ENCODE data around the gene ITIH4. TPM values are rescaled to one million over a fixed set of nuclear protein-coding genes. Genes with fewer than 3 reads are reported as not detected.

Gene ITIH4
- total RNA-seq, 2 donors from 2014 or later: 2.1 to 7.3 TPM

DNA sequence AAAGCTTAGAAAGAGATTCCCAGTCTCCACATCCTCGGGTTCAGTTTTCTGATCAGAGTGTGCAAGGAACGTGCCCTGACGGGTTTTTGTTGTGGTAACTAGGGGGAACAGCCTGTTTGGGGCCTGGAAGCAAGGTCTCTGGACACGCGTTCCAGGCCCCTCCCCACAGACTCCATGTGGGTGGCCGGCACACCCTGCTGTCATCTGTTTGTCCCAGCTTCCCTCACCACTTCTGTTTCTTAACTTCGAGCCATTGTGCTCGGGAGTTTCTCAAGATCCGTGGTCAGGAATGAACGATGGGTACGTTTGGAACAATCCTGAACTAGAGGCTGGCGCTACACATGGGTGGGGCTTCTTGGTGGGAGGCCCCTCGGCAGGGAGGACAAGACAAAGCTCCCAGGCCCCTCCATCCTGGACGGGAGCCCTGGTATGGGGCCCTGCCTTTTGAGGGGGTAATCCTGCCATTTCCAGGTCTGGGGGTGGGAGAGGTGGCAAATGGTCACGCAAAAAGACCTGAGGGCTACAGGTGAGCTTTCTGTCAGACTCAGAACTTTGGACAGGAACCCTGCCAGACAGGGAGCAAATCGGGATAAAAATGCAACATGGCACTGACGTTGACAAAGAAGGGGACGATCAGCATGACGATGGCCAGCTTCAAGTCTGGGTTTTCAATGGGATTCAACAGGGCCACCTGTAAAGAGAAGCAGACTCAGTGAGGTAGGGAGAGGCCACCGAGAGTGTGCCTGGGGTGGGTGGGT, 12.8 kb upstream of the ITIH4 start:
- Histone ChIP-seq H3K9ac (ENCODE audit: low read depth in 2 of 2, low read length in 2 of 2) (no peak overlapping the region), H3K9me3 (no peaks in the 10 kb centered on the region), H3K36me3 (no peaks in the 10 kb centered on the region), H3K27ac (no peak overlapping the region), H3K4me1 (no peaks in the 10 kb centered on the region), H3K27me3 (no peaks in the 10 kb centered on the region), H3K4me3 (no peak overlapping the region)
- intact Hi-C loops (cut with DNase I): no loop called here
- TF ChIP-seq, protein P1, sequence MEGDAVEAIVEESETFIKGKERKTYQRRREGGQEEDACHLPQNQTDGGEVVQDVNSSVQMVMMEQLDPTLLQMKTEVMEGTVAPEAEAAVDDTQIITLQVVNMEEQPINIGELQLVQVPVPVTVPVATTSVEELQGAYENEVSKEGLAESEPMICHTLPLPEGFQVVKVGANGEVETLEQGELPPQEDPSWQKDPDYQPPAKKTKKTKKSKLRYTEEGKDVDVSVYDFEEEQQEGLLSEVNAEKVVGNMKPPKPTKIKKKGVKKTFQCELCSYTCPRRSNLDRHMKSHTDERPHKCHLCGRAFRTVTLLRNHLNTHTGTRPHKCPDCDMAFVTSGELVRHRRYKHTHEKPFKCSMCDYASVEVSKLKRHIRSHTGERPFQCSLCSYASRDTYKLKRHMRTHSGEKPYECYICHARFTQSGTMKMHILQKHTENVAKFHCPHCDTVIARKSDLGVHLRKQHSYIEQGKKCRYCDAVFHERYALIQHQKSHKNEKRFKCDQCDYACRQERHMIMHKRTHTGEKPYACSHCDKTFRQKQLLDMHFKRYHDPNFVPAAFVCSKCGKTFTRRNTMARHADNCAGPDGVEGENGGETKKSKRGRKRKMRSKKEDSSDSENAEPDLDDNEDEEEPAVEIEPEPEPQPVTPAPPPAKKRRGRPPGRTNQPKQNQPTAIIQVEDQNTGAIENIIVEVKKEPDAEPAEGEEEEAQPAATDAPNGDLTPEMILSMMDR (IDR thresholded peaks at IDR 0.05): no peak
- no peak for DNase-seq

DNA sequence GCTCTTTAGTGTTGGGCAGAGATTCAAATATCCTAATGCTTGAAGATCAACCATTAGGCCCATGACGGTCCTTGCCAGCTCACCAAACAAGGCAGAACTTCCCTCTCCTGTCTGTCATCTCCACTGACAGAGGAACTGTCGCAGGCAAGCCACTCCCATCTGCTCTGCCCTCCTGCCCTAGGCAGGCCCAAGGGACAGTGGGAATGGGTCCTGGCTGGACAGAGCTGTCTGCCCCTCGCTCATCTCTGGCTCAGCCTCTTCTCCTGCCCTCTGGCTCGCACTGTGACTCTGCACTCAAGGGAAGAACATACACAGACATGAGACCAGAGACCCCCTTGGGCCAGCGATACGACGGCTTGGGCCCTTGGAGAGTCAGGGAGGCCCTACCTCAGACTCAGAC, 12.0 kb upstream of the ITIH4 start:
- no peaks in the 10 kb centered on the region for H3K4me1 ChIP-seq
- H3K9me3 ChIP-seq: no peaks in the 10 kb centered on the region
- H3K27me3 ChIP-seq: no peaks in the 10 kb centered on the region
- no peak overlapping the region for H3K4me3 ChIP-seq
- H3K27ac ChIP-seq: no peak overlapping the region
- no peaks in the 10 kb centered on the region for H3K36me3 ChIP-seq
- no peak overlapping the region for H3K9ac ChIP-seq (ENCODE audit: low read depth in 2 of 2, low read length in 2 of 2)
- TF ChIP-seq, protein P1 (IDR thresholded peaks at IDR 0.05): no peak
- DNase-seq: no peak
- intact Hi-C loops (cut with DNase I): no loop called here

DNA sequence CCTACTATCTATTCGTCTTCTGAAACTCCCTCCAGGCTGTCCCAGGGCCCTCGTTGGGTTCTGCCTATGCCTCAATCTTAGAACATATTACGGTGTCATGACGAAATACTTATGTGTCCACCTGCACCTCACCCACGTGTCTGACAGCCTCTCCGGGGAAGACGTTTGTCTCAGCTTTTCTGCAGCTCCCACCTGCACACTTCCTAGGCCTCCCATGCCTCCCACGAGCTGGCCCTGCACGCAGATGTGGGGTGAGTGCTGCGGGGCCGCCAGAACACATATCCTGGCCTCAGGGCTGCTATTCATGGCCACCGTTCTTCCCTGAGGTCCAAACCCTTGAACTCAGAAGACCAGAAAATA, 11.5 kb upstream of the ITIH4 start:
- Histone ChIP-seq H3K9ac (ENCODE audit: low read depth in 2 of 2, low read length in 2 of 2) (no peak overlapping the region), H3K9me3 (no peaks in the 10 kb centered on the region), H3K4me3 (no peak overlapping the region), H3K36me3 (no peaks in the 10 kb centered on the region), H3K27me3 (no peaks in the 10 kb centered on the region), H3K27ac (no peak overlapping the region), H3K4me1 (no peaks in the 10 kb centered on the region)
- no peak for DNase-seq
- intact Hi-C loops (cut with DNase I): no loop called here
- TF ChIP-seq, protein P1 (IDR thresholded peaks at IDR 0.05): no peak

DNA sequence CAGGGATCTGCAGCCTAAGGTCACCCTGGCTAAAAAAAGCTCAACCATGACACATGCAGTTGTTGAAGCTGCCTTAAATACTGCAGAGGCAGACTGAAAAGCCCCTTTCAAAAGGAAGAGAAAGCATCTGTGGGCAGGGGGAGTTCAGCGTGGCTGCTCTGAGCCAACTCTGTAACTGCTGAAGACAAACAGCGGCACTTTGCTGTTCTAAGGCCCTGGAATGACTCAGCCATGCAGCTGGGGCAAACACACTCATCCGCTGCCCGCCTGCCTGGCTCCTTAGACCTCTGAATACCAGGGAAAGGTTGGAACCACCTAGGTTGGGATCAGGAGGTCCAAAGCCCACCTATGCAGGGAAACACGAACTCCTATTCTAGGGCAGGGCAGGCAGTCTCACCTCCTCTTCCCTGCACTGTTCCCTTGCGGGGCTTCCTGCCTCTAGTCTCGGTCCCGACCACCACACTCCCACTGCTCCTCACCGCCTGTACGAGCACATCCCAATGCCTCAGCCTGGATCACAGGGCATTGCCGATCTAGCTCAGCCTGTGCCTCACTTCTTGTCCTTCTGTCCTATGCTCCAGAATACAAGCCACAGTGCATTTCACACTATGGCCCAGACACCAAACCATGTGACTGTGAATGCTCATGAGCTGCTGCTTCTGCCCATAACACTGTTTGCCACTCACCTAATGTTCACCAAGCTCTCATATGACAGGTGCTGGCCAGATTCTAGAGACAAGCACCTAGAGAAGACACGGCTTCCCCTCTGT, 10.9 kb upstream of the ITIH4 start:
- TF ChIP-seq, protein P1 (IDR thresholded peaks at IDR 0.05): no peak
- no peaks in the 10 kb centered on the region for H3K9me3 ChIP-seq
- H3K4me3 ChIP-seq: no peak overlapping the region
- no peak overlapping the region for H3K27ac ChIP-seq
- DNase-seq: no peak
- intact Hi-C loops (cut with DNase I): no loop called here
- H3K9ac ChIP-seq (ENCODE audit: low read depth in 2 of 2, low read length in 2 of 2): no peak overlapping the region
- no peaks in the 10 kb centered on the region for H3K4me1 ChIP-seq
- no peaks in the 10 kb centered on the region for H3K36me3 ChIP-seq
- H3K27me3 ChIP-seq: no peaks in the 10 kb centered on the region

DNA sequence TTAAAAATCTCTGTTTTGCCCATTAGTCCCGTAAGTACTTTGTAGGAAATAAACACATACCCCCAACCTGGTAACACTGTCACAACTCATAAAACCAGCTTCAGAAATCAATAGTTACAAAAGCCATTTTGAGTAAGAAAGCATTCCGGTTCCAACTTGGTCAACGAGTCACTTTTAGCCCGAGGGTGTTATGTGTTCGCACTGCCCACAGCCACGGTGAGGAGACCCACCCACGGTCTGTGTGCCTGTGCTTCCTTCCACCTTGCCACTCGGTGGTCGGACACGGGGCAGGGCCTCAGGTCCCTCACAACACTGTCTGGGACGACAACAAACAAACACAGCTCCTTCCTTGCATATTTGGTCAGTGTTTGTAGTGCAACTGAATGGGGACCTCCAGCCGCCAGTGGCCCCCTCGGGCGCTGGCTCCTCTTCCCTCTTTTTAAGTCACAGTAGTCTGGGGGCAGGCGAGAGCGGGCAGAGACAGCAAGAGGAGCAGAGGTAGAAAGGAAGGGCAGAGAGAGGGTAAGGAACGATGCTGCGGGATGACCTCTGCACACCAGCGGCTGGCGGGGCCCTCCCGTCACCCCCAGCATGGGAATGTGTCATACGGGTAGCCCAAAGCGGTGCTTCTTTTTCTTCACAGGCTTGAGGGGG, 9.5 kb upstream of the ITIH4 start:
- Histone ChIP-seq H3K27ac (no peak overlapping the region), H3K36me3 (no peaks in the 10 kb centered on the region), H3K4me1 (no peaks in the 10 kb centered on the region), H3K9me3 (no peaks in the 10 kb centered on the region), H3K4me3 (no peak overlapping the region), H3K27me3 (no peaks in the 10 kb centered on the region), H3K9ac (ENCODE audit: low read depth in 2 of 2, low read length in 2 of 2) (no peak overlapping the region)
- TF ChIP-seq, protein P1 (IDR thresholded peaks at IDR 0.05): no peak
- intact Hi-C loops (cut with DNase I): no loop called here
- DNase-seq: no peak
